Prostate gland (tissue), 2 donors: ENCODE measurements around the gene CNFN.

ENCODE experiments used
- POLR2AphosphoS5 ChIP-seq: sonication (generic); formaldehyde crosslinking; IDR thresholded peaks from one replicate; pipeline ENCODE4 v1.6.1; 2017; ENCODE audit warnings: antibody characterized with exemption
- TF ChIP-seq, protein P1 (sequence below), 4 experiments: fragments of 200-600 bp in 2 of 4; fragments of 450-650 bp in 2 of 4; sonication (generic) in 2 of 4; IDR thresholded peaks; 1 replicate in 3 of 4; 2 replicates in 1 of 4; pipeline ENCODE4 v1.5.1; 2016 to 2019; ENCODE audit warnings: antibody characterized with exemption in 4 of 4, mild to moderate bottlenecking in 2 of 4, moderate library complexity in 2 of 4

DNA sequence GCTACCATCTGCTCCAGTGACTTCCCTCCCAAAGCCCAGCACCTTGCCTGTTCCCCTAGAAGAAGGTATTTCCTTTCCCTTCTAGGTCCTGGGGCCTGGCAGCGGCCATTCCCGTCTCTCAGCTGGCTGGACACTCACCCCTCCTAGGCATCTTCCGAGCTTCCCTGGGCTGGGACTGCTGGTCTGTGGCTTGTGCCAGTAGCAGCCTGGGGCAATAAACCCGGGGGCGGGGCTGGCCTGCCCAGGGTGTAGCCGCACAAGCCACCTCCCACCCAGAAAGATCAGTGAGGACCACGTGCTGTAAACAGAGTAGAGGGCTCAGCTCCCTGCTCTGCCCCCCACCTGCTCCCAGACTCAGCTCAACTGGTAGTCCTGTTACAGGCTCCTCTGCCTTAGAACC, 22.1 kb upstream of the CNFN start:
- TF ChIP-seq, protein P1, sequence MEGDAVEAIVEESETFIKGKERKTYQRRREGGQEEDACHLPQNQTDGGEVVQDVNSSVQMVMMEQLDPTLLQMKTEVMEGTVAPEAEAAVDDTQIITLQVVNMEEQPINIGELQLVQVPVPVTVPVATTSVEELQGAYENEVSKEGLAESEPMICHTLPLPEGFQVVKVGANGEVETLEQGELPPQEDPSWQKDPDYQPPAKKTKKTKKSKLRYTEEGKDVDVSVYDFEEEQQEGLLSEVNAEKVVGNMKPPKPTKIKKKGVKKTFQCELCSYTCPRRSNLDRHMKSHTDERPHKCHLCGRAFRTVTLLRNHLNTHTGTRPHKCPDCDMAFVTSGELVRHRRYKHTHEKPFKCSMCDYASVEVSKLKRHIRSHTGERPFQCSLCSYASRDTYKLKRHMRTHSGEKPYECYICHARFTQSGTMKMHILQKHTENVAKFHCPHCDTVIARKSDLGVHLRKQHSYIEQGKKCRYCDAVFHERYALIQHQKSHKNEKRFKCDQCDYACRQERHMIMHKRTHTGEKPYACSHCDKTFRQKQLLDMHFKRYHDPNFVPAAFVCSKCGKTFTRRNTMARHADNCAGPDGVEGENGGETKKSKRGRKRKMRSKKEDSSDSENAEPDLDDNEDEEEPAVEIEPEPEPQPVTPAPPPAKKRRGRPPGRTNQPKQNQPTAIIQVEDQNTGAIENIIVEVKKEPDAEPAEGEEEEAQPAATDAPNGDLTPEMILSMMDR (IDR thresholded peaks at IDR 0.05): no peak
- TF ChIP-seq POLR2AphosphoS5: no peak
